Vagina (tissue), 2 donors: ENCODE measurements around the gene FBXO21. TPM values are rescaled to one million over a fixed set of nuclear protein-coding genes. Genes with fewer than 3 reads are reported as not detected.

Source experiments
- DNase-seq, 2 donors: peaks; one replicate each; pipeline ENCODE4 v3.0.0-alpha.2; 2017; ENCODE audit errors: extremely low spot score in 2 of 2
- H3K27ac ChIP-seq: fragments of 200-600 bp; sonication (generic); one replicate; pipeline ENCODE4 v1.5.1; 2019
- H3K27me3 ChIP-seq: fragments of 200-600 bp; sonication (generic); one replicate; pipeline ENCODE4 v1.5.1; 2019
- H3K36me3 ChIP-seq, 2 donors: fragments of 200-600 bp; sonication (generic); one replicate each; pipeline ENCODE4 v1.5.1; 2017 to 2019
- H3K4me1 ChIP-seq: fragments of 200-600 bp; sonication (generic); one replicate; pipeline ENCODE4 v1.5.1; 2019
- H3K4me3 ChIP-seq, 2 donors: fragments of 200-600 bp; sonication (generic); 1 replicate in 1 of 2; 2 replicates in 1 of 2; pipeline ENCODE4 v1.5.1; 2016 to 2019
- H3K9me3 ChIP-seq: fragments of 200-600 bp; sonication (generic); one replicate; pipeline ENCODE4 v1.5.1; 2019
- POLR2A ChIP-seq, 2 donors: fragments of 450-650 bp; IDR thresholded peaks; one replicate each; pipeline ENCODE4 v1.6.1; 2017; ENCODE audit warnings: antibody characterized with exemption in 2 of 2, mild to moderate bottlenecking in 2 of 2, moderate library complexity in 2 of 2
- POLR2AphosphoS5 ChIP-seq, 2 donors: sonication (generic); formaldehyde crosslinking; IDR thresholded peaks; one replicate each; pipeline ENCODE4 v1.9.0; 2017; ENCODE audit warnings: antibody characterized with exemption in 2 of 2, mild to moderate bottlenecking in 2 of 2, low read depth in 1 of 2; ENCODE audit not compliant: insufficient read depth in 1 of 2
- intact Hi-C: fragments of 100-400 bp; cut with DNase I; formaldehyde crosslinking; loops from one replicate; pipeline ENCODE4 v1.15.1; 2023
- total RNA-seq: library from RNA; depleted of rRNA; stranded (reverse); fragments of >200 nt; gene quantifications from one replicate; pipeline ENCODE4 v1.2.3, GENCODE V29; 2016
- TF ChIP-seq, protein P1 (sequence below), 3 experiments: fragments of 450-650 bp in 2 of 3; fragments of 200-600 bp in 1 of 3; sonication (generic) in 1 of 3; IDR thresholded peaks; one replicate each; pipeline ENCODE4 v1.5.1; 2017 to 2019; ENCODE audit warnings: antibody characterized with exemption in 3 of 3, mild to moderate bottlenecking in 2 of 3, moderate library complexity in 2 of 3

FBXO21 gene
- total RNA-seq, 1 donor from 2014 or later = 62.4 TPM

DNA sequence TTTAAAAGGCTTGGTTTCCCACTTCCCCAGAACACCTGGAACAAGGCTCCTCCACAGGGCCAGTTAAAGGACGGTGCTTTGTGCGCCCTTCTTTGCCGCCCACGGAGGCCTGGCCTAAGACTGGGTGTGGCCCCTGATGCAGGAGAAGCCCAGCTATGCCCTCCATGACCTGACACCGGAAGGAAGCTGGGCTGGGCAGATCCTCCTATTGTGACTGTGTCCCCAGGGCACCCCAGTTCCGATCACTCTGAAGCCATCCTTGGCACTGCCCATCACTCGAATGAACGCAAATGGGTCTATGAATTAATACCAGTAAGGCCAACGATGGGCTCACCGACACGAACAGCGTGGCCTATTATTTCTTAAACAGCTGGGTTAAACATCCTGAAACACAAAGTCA is 42.6 kb downstream of the FBXO21 start:
- TF ChIP-seq POLR2AphosphoS5 (IDR thresholded peaks at IDR 0.05; ENCODE audit: insufficient read depth in 1 of 2, low read depth in 1 of 2) (no peak), POLR2A (IDR thresholded peaks at IDR 0.05) (no peak)
- TF ChIP-seq, protein P1, sequence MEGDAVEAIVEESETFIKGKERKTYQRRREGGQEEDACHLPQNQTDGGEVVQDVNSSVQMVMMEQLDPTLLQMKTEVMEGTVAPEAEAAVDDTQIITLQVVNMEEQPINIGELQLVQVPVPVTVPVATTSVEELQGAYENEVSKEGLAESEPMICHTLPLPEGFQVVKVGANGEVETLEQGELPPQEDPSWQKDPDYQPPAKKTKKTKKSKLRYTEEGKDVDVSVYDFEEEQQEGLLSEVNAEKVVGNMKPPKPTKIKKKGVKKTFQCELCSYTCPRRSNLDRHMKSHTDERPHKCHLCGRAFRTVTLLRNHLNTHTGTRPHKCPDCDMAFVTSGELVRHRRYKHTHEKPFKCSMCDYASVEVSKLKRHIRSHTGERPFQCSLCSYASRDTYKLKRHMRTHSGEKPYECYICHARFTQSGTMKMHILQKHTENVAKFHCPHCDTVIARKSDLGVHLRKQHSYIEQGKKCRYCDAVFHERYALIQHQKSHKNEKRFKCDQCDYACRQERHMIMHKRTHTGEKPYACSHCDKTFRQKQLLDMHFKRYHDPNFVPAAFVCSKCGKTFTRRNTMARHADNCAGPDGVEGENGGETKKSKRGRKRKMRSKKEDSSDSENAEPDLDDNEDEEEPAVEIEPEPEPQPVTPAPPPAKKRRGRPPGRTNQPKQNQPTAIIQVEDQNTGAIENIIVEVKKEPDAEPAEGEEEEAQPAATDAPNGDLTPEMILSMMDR (IDR thresholded peaks at IDR 0.05) = no peak
- H3K27me3 ChIP-seq = no peaks in the 10 kb centered on the region
- H3K4me3 ChIP-seq = no peak overlapping the region
- H3K4me1 ChIP-seq = peaks cover 5% of the 10 kb centered on the region
- DNase-seq = no peak
- intact Hi-C loops = loop anchor here (10.0 kb wide), 1 partner anchor 123 kb away; no protein-coding TSS in a partner anchor
- H3K27ac ChIP-seq = no peak overlapping the region
- no peaks in the 10 kb centered on the region for H3K9me3 ChIP-seq
- peaks cover 0 to 32% of the 10 kb centered on the region in 2 donors for H3K36me3 ChIP-seq

DNA sequence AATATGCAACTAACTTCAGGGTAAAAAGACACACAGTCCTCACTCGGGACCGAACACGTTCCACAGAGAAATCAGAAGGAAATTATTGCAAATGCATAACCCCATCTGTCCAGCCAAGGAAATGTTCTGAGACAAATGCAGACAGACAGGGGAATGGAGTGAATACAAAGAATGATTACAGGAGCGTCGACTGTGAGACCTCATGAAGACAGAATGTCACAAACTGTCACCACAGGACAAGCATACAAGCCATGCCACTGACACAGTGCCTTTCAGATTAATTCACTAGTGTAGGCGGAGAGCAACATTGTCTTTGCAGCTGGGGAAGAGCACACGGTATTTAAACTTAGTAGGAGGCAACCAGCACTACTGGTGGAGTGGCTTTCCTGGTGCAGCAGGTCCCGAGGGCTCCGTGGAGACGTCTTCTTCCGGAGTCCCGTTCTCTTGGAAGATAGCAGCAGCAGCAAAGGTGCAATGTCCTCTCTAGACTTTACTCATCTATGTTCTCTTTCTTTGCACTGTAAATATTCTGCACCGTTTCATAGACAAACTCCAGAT is 44.6 kb downstream of the FBXO21 start:
- Histone ChIP-seq H3K4me3 (no peak overlapping the region), H3K27me3 (no peaks in the 10 kb centered on the region), H3K27ac (no peak overlapping the region), H3K4me1 (no peaks in the 10 kb centered on the region), H3K36me3 (peaks cover 0 to 26% of the 10 kb centered on the region in 2 donors), H3K9me3 (no peaks in the 10 kb centered on the region)
- TF ChIP-seq POLR2A (IDR thresholded peaks at IDR 0.05) (no peak), POLR2AphosphoS5 (IDR thresholded peaks at IDR 0.05; ENCODE audit: insufficient read depth in 1 of 2, low read depth in 1 of 2) (no peak)
- TF ChIP-seq, protein P1 (IDR thresholded peaks at IDR 0.05) = no peak
- intact Hi-C loops = loop anchor here (10.0 kb wide), 1 partner anchor 121 kb away; no protein-coding TSS in a partner anchor
- DNase-seq = no peak

DNA sequence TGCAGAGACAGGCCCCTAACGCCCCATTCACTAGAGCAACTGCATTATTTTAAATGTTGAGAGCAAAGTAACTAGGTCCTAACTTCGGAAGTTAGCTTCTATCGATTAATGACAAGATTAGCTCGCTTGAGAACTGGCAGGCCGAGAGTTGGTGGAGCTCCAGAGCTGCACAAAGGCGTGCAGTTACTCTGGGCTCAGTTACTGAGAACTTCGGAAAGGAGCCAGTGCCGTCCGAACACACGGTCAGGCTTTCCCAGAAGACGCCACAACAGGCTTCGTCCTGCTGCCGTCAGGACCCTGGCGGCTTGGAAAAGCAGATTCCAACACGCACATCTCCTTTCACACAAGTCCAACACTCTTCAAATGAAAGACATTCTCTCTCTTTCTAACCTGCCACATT is 45.7 kb downstream of the FBXO21 start:
- TF ChIP-seq POLR2A (IDR thresholded peaks at IDR 0.05) (no peak), POLR2AphosphoS5 (IDR thresholded peaks at IDR 0.05; ENCODE audit: insufficient read depth in 1 of 2, low read depth in 1 of 2) (no peak)
- TF ChIP-seq, protein P1 (IDR thresholded peaks at IDR 0.05) = no peak
- Histone ChIP-seq H3K27ac (no peak overlapping the region), H3K4me3 (no peak overlapping the region), H3K36me3 (peaks cover 0 to 22% of the 10 kb centered on the region in 2 donors), H3K4me1 (no peaks in the 10 kb centered on the region), H3K27me3 (no peaks in the 10 kb centered on the region), H3K9me3 (no peaks in the 10 kb centered on the region)
- no peak for DNase-seq
- intact Hi-C loops = loop anchor here (10.0 kb wide), 1 partner anchor 120 kb away; no protein-coding TSS in a partner anchor

DNA sequence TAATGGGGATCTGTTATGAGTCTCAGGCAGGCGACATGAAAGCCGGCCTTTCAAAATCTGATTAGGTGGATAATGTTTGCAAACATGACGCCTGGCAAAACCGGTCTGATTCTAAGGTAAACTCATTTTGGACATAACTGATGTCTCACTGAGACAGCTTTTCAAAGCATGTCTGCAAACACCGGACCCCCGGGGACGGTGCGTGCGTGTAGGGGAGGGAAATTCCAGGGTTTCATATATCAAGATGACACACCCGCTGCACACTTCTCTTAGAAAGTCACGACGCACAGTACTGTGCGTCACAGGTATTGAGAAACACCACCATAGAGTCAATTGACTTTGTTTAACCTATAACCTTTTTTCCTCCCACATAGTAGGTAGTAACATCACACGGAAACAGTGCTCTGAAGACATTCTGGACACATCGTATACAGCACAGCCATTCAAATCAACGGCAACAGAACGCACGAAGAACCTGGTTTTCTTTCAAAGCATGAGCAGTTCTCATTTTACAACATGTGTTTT is 47.2 kb downstream of the FBXO21 start:
- no peak overlapping the region for H3K4me3 ChIP-seq
- peaks cover 0 to 19% of the 10 kb centered on the region in 2 donors for H3K36me3 ChIP-seq
- TF ChIP-seq, protein P1 (IDR thresholded peaks at IDR 0.05) = no peak
- TF ChIP-seq POLR2AphosphoS5 (IDR thresholded peaks at IDR 0.05; ENCODE audit: insufficient read depth in 1 of 2, low read depth in 1 of 2) = no peak
- TF ChIP-seq POLR2A (IDR thresholded peaks at IDR 0.05) = no peak
- no peak overlapping the region for H3K27ac ChIP-seq
- H3K27me3 ChIP-seq = no peaks in the 10 kb centered on the region
- H3K9me3 ChIP-seq = no peaks in the 10 kb centered on the region
- no peak for DNase-seq
- no peaks in the 10 kb centered on the region for H3K4me1 ChIP-seq
- intact Hi-C loops = loop anchor here (10.0 kb wide), 1 partner anchor 118 kb away; no protein-coding TSS in a partner anchor

DNA sequence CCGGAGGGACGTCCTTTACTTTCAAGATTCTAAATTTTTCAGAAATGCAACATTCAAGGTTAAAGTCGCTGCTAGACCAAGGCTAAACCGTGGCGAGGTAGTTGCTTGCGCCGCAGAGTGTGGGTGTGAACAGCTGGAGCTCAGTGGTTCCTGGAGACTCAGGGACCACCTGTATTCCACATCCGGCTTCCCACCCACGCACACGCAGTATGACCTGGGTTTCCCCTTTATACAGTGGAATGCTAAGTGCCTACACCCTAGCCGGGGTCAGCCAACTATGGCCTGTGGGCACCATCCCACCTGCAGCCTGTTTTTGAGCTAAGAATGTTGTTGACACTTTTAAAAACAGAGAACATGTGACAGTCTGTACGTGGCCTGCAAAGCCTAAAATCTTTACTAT is 48.2 kb downstream of the FBXO21 start:
- no peaks in the 10 kb centered on the region for H3K27me3 ChIP-seq
- TF ChIP-seq POLR2AphosphoS5 (IDR thresholded peaks at IDR 0.05; ENCODE audit: insufficient read depth in 1 of 2, low read depth in 1 of 2) (no peak), POLR2A (IDR thresholded peaks at IDR 0.05) (no peak)
- TF ChIP-seq, protein P1 (IDR thresholded peaks at IDR 0.05) = no peak
- no peak overlapping the region for H3K27ac ChIP-seq
- no peaks in the 10 kb centered on the region for H3K9me3 ChIP-seq
- H3K36me3 ChIP-seq = peaks cover 0 to 19% of the 10 kb centered on the region in 2 donors
- intact Hi-C loops = loop anchor here (10.0 kb wide), 1 partner anchor 117 kb away; no protein-coding TSS in a partner anchor
- H3K4me3 ChIP-seq = no peak overlapping the region
- H3K4me1 ChIP-seq = no peaks in the 10 kb centered on the region
- no peak for DNase-seq
